ENCODE results near the gene NDST4. TPM values are rescaled to one million over a fixed set of nuclear protein-coding genes. Genes with fewer than 3 reads are reported as not detected.

Gene NDST4
- polyA plus RNA-seq, 3 donors: not detected

DNA sequence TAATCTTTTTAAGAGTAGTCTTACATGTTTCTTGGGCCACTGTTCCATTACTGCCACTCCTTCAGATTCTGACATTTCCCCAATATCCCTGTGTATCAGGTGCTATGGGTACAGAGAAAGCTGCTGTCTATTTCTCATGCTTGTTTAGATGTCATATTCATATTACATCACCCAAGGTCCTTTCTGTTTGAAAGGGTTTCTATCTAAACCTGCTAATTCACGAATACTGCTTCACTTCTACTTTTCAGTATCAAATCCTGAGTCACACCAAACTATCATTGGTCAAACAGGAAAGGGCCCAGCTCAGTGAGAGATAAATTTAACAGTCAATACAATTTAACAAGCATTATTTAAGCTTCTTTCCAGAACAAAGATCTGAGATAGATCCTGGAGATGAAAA, 273.4 kb downstream of the NDST4 start:
- H3K27ac ChIP-seq (ENCODE audit: low read depth, low read length): no peak overlapping the region
- WGBS, 3 donors: 55 to 64% (median 61%) methylated on average over 1 of the region's 1 CpG

DNA sequence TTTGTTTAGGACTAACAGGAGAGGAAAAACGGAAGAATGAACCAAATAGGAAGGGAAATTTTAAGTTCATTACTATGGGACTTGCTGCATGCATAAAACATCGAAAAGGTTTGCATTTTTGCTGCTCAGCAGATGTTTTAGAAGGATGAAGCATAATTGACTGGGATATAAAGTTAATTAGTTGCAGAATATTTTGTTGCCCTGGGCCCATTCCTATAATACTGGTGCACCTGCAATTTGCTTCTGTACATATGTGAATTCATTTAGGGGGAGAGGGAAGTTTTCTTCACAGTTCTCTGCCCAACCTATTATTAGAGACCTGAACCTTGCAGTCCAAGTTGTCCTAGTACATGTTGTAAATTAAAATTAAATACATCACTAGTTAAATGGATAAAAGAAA, 282.8 kb downstream of the NDST4 start:
- WGBS, 3 donors: 83 to 88% (median 84%) methylated on average over 2 of the region's 2 CpGs
- no peak overlapping the region for H3K27ac ChIP-seq (ENCODE audit: low read depth, low read length)

DNA sequence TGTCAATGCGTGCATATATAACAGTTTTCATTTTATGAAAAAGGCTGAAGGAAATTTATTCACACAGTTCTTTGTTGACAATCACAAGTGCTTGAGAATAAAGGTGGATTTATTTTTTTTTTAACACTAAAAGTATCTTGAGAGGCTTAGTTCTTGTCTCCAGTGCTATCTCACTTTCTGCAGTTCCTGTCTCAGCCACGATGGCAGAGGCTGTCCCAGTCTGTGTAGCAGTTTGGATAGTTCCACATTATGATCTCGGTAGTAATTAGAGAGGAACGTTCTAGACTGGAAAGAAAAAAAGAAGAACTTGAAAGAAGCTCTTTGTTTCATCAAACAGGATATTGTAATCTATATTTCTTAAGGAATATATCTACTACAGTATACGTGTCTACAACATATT, 285.8 kb downstream of the NDST4 start:
- whole genome bisulfite sequencing, 3 donors: 58 to 67% (median 62%) methylated on average over 5 of the region's 5 CpGs

DNA sequence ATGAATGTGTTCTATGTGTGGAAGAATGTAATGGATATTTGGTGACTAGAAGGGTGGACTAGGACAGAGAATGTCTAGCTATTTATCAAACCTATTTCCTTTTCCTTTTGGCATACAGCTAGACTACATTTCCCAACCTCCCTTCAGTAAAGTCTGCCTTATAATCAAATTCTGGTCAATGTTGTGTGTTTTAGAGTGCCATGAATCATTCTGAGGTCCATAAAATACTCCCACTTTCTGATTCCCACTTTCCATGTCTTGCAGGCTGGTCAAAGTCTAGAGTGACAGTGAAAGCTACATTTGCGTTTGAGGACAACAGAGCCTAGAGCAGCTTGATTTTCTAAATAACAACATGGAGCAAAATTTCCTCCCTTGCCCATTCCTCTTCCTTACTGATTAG, 297.7 kb downstream of the NDST4 start:
- no peak overlapping the region for H3K27ac ChIP-seq (ENCODE audit: low read depth, low read length)
- WGBS, 3 donors: 90 to 96% (median 92%) methylated on average over 1 of the region's 1 CpG

More for the DNA sequence above, 285.8 kb downstream of the NDST4 start:
- no peak overlapping the region for H3K27ac ChIP-seq (ENCODE audit: low read depth, low read length)

DNA sequence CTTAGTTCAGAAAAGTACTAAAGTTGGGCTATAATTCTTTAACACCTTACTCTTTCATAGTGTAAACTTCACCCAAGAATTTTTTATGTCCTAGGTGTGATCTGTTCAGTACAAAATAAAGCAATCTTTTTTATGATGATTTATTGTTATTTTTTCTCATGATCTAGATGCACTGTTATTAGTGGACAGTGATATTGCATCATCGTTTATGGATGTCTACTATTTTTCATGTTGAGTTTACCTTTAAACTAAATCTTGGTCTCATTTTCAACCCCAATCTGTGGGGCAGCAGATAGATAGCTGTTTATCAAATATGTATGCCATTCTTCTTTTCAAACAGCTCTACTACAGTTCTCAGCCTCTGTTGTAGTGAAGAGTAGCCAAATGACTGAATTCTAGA, 299.5 kb downstream of the NDST4 start:
- H3K27ac ChIP-seq (ENCODE audit: low read depth, low read length): no peak overlapping the region
- 84 to 89% (median 86%) methylated on average over 1 of the region's 1 CpG for WGBS, 3 donors

DNA sequence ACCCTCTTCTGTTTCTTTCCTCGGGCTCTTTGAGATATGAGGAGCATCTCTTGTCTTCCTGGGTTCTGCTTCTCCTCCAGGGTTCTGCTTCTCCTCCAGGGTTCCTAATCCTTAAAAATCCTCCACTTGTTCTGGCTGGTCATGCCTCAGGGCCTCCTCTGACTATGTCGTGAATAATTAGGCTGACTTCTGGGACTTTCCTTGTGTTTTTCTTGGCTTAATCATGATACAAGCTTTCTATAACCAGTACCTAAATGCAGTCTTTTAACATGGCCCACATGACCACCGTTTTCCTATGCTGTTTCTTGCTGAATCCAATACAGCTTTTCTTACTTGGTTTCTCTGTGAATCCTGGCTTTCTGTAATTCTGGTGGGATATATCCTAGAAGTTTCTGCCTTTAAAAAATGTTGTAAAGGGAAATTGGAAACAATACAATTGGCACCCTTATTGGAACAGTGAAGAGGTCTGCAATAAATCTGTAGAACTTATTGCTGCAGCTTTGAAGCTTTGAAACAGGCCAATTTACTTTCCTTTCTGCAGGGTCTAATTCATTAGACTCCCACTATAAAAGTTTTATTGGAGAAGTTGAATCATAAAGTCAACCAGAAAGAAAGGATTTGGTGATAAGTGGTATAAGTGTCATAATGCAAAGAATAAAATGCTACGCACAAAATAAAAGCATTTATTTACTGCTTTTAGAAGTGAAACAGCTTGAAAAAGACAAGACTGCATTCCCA, 301.7 kb downstream of the NDST4 start:
- 52 to 75% (median 64%) methylated on average over 4 of the region's 4 CpGs for WGBS, 3 donors
- H3K27ac ChIP-seq (ENCODE audit: low read depth, low read length): no peak overlapping the region

DNA sequence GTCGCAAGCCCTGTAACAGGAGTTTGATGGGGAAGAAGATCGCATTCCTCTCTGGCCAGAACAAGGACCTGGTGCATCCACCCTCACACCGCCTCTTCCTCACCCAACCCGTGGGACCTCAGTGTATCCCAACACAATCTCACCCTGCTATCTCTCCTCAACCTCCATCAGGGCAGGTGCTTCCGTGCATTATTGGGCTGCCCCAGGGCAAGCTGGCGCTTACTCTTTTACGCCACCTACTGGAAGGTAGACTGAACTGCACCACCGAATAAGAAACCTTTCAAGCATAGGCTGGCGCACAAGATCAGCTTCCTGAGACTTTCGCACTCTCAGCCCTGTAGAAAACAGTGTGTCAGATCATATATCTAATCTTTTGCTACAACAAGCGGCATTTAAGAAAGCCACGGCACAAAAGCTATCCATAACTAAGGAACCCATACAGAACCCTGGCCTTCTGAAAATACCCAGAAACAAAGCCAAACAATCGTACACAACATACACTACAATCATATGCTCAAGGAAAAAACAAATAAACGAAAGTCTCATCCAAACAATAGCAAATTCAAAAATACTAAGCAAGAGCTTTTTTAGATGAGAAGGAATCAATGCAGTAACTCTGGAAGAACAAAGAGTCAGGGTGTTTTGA, 305.5 kb downstream of the NDST4 start:
- 43 to 50% (median 47%) methylated on average over 14 of the region's 14 CpGs for WGBS, 3 donors
- H3K27ac ChIP-seq (ENCODE audit: low read depth, low read length): no peak overlapping the region

DNA sequence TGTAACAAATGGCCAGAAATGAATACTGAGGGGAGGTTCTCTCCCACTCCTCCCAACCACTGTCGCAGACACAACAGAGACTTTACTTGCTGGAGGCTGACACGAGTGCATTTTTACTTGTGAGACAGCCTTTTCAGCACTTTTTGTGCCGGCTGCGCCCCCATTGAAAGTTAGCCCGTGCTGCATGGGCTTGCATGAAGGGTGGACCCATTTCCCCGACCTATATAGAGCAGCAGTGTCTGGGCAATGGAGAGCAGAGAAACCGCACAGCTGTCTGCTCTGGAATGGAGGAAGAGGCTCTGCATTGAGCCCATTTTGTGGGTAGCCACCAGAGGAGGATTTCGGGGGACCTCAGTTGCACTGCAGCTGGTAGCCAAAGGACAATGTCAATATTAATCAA, 306.1 kb downstream of the NDST4 start:
- WGBS, 3 donors: 88 to 92% (median 91%) methylated on average over 8 of the region's 8 CpGs
- no peak overlapping the region for H3K27ac ChIP-seq (ENCODE audit: low read depth, low read length)

DNA sequence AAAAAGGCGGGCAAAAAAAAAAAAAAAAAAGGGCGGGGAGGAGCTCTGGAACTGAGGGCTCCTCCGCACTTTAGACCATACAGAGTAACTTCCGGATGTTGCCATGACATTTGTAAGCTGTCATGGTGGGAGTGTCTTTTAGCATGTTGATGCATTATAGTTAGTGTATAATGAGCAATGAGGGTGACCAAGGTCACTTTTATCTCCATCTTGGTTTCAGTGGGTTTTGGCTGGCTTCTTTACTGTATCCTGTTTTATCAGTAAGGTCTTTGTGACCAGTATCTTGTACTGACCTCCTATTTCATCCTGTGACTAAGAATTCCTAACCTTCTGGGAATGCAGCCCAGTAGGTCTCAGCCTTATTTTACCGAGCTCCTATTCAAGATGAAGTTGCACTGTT, 321.4 kb downstream of the NDST4 start:
- 79 to 89% (median 84%) methylated on average over 5 of the region's 5 CpGs for WGBS, 3 donors
- no peak overlapping the region for H3K27ac ChIP-seq (ENCODE audit: low read depth, low read length)

DNA sequence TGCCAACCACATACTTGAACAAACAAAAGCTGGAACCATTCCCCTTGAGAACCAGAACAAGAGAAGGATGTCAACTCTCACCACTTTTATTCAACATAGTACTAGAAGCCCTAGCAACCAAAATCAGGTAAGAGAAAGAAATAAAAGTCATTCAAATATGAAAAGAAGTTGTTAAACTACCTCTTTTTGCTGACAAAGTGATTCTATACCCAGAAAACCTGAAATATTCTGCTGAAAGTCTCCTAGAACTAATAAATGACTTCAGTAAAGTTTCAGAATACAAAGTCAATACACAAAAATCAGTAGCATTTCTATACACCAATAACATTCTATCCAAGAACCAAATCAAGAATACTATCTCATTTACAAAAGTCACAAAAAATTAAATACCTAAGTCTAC, 327.9 kb downstream of the NDST4 start:
- no peak overlapping the region for H3K27ac ChIP-seq (ENCODE audit: low read depth, low read length)

DNA sequence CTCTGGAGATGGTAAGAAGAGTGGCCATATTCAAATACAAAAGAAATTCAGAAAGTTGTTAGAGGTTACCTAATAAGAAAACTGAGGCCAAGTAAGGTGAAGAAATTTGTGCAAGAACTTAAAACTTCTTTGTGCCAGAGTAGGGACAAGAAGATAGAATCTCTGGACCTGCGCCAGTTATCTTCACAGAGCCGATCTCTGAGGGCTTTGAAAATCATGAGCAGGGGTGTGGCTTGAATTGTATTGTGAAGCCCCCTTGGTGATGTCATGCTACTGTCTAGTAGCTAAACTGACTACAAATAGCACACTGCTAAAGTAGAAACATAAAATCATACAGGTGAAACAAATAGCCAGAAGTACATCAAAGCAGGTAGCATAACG, 330.2 kb downstream of the NDST4 start:
- no peak overlapping the region for H3K27ac ChIP-seq (ENCODE audit: low read depth, low read length)
- WGBS, 3 donors: 57 to 71% (median 59%) methylated on average over 3 of the region's 3 CpGs

DNA sequence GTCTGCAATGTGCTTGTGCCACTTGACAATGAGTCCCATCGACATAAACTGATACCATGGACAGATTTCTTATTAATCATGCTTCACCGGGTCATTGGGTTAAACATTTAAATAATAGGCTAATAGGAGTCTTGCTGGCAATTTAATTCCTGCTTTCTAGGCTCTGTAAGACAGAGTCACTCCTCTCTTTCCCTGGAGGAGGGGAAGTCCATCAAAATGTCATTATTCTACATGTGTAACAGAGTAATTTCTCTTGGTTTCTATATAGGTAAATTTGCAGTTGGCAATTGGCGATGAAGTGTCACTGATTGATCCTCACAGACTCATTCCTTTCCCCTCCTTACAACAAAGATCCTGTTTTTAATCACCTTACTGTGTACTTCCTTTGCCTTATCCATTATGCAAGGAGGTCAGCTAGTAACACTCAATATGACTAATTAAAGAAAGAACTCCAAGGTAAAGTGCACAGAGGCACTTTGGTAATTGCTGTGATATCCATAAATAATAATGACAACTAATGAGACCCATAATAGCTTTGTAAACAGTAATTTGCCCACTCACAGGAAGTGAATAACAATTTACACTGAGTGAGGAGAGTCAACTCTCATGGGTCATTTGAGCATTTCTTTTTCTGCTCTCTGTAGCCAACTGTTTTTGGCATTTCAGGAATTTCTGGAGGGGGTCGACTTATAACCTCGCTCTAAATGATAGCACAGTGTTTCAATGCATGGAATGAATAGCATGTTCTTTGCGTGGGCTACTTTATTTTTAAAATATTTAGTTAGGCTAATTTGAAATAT, 330.8 kb downstream of the NDST4 start:
- 54 to 67% (median 59%) methylated on average over 6 of the region's 6 CpGs for WGBS, 3 donors
- no peak overlapping the region for H3K27ac ChIP-seq (ENCODE audit: low read depth, low read length)

DNA sequence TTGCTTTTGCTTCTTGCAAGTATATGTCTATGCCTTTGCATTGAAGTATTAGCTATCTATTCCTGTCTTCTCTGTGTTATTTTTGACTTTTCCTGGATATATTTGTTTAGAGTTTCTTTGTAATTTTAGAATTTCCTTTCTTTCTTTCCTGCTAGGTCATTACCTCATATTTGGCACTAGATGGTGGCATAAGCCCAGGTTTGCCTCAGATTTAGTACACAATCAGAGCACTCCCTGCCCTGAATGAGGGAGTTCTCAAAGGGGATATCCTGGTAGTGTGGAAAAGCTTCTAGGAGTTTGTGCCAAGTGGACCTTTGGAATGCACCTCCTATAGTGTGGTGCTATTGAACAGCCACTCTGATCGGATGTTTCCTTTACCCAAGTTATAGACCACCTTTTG, 333.2 kb downstream of the NDST4 start:
- H3K27ac ChIP-seq (ENCODE audit: low read depth, low read length): no peak overlapping the region
- WGBS, 3 donors: 46 to 63% (median 59%) methylated on average over 1 of the region's 1 CpG
